Stimulated activated CD8-positive, alpha-beta memory T cell treated with anti-CD3 and anti-CD28 coated beads, Interleukin-2, amount 100 ng/mL, for 1 hour (primary cell): ENCODE data around the gene CADM4.
"Not testable (repeated sequence)": the region's sequence is repeated elsewhere in the genome, so short reads cannot be mapped to it uniquely, and the experiment has no call there.

Experiments used
- DNase-seq, 2 donors: peaks; one replicate each; pipeline ENCODE4 v3.0.0-alpha.2; 2020; ENCODE audit warnings: low read depth in 2 of 2

Gene CADM4

GRCh38 chr19:43607238-43608205 lies 32.1 kb downstream of the CADM4 start:
- no peak for DNase-seq

- no peak for DNase-seq
Observed at GRCh38 chr19:43606569-43607229, 33.0 kb downstream of the CADM4 start.

GRCh38 chr19:43605875-43606568 lies 33.6 kb downstream of the CADM4 start:
- DNase-seq = no peak

- DNase-seq = not testable (repeated sequence)
Observed at GRCh38 chr19:43600326-43600725, 39.3 kb downstream of the CADM4 start.

- DNase-seq = no peak
Observed at GRCh38 chr19:43599635-43600295, 39.9 kb downstream of the CADM4 start.

- DNase-seq = no peak
Observed at GRCh38 chr19:43598445-43599240, 41.0 kb downstream of the CADM4 start.

- DNase-seq = no peak
Observed at GRCh38 chr19:43597876-43598275, 41.8 kb downstream of the CADM4 start.

- no peak for DNase-seq
Observed at GRCh38 chr19:43596842-43597461, 42.7 kb downstream of the CADM4 start.

GRCh38 chr19:43595999-43596841 lies 43.4 kb downstream of the CADM4 start, which contains the start of the genes IRGQ and ZNF576:
TSS of gene IRGQ (minus strand) at chr19:43596134. CDS start at chr19:43595338, 796 bp downstream.
TSS of gene ZNF576 (plus strand) at chr19:43596595. CDS start at chr19:43597109, 514 bp downstream.
- DNase-seq = peak; percentile 100

GRCh38 chr19:43595605-43595998 lies 44.0 kb downstream of the CADM4 start:
- no peak for DNase-seq

GRCh38 chr19:43594710-43595604 lies 44.7 kb downstream of the CADM4 start:
- peak; percentile 37 to 47 for DNase-seq

GRCh38 chr19:43594081-43594697 lies 45.5 kb downstream of the CADM4 start:
- no peak for DNase-seq

GRCh38 chr19:43592800-43593350 lies 46.8 kb downstream of the CADM4 start:
- DNase-seq = no peak

- no peak for DNase-seq
Observed at GRCh38 chr19:43591904-43592772, 47.5 kb downstream of the CADM4 start.

- DNase-seq = no peak
Observed at GRCh38 chr19:43589678-43590077, 50.0 kb downstream of the CADM4 start.

- DNase-seq = no peak
Observed at GRCh38 chr19:43589277-43589676, 50.4 kb downstream of the CADM4 start.
